MCF 10A (cell line): ENCODE measurements around the gene MRPL20. TPM values are rescaled to one million over a fixed set of nuclear protein-coding genes. Genes with fewer than 3 reads are reported as not detected.
A peak's percentile ranks its signal among the peaks of the same experiment; 100 is the strongest.
"Not testable (repeated sequence)": the region's sequence is repeated elsewhere in the genome, so short reads cannot be mapped to it uniquely, and the experiment has no call there.

Experiments
- BruUV-seq: library from RNA; stranded (reverse); fragments of 400-500 nt; replicated peaks from 2 replicates; lab custom pipeline; 2021; lab: Mats Ljungman, UMichigan
- CTCF ChIA-PET: fragments of 300-600 bp; sonication (Branson Sonifier 250); formaldehyde crosslinking; extraction: SDS; loops from one replicate; lab custom pipeline; 2021; ENCODE audit warnings: antibody characterized with exemption, inconsistent platforms; lab: Yijun Ruan, JAX
- POLR2A ChIA-PET: fragments of 300-600, 350-650 bp; sonication (Branson Sonifier 250); formaldehyde crosslinking; extraction: SDS; loops from one replicate; lab custom pipeline; 2020; ENCODE audit warnings: antibody characterized with exemption, inconsistent platforms; lab: Yijun Ruan, JAX
- DNase-seq: peaks from one replicate; pipeline ENCODE4 v3.0.0-alpha.2; 2018; ENCODE audit not compliant: unreplicated experiment
- H3K27ac Mint-ChIP-seq: one replicate; pipeline ENCODE4 v1.8.0; 2022; ENCODE audit warnings: mild to moderate bottlenecking, low read depth, mixed read lengths; ENCODE audit not compliant: unreplicated experiment
- H3K27me3 Mint-ChIP-seq: one replicate; pipeline ENCODE4 v1.8.0; 2022; ENCODE audit warnings: mixed read lengths; ENCODE audit not compliant: insufficient read depth, unreplicated experiment
- H3K36me3 Mint-ChIP-seq: one replicate; pipeline ENCODE4 v1.8.0; 2022; ENCODE audit warnings: mild to moderate bottlenecking, moderate library complexity, mixed read lengths; ENCODE audit not compliant: insufficient read depth, unreplicated experiment
- H3K4me1 Mint-ChIP-seq: one replicate; pipeline ENCODE4 v1.8.0; 2022; ENCODE audit warnings: mixed read lengths; ENCODE audit not compliant: insufficient read depth, unreplicated experiment
- H3K4me3 Mint-ChIP-seq: one replicate; pipeline ENCODE4 v1.8.0; 2022; ENCODE audit warnings: mild to moderate bottlenecking, moderate library complexity, mixed read lengths; ENCODE audit not compliant: unreplicated experiment
- H3K9me3 Mint-ChIP-seq: one replicate; pipeline ENCODE4 v1.8.0; 2022; ENCODE audit warnings: mixed read lengths; ENCODE audit not compliant: unreplicated experiment
- CTCF ChIP-seq: fragments of 200-600 bp; IDR thresholded peaks from one replicate; pipeline ENCODE4 v1.8.0; 2022; ENCODE audit warnings: antibody characterized with exemption, mild to moderate bottlenecking; ENCODE audit not compliant: unreplicated experiment
- intact Hi-C: fragments of 100-400 bp; cut with micrococcal nuclease; formaldehyde crosslinking; loops from 2 replicates; pipeline ENCODE4 v1.14.1; 2022
- total RNA-seq: library from RNA; stranded (reverse); gene quantifications from 2 replicates; pipeline ENCODE4 v1.2.3, GENCODE V29; 2022

MRPL20 gene
- total RNA-seq, 1 experiment from 2014 or later: 137 TPM

- no peak for DNase-seq
- intact Hi-C loops: no loop called here
- H3K36me3 Mint-ChIP-seq: peaks cover 33% of the 10 kb centered on the region
- ChIA-PET POLR2A (no interaction called here), CTCF (no interaction called here)
- no peak for TF ChIP-seq CTCF
- no peak overlapping the region for H3K4me3 Mint-ChIP-seq
- H3K4me1 Mint-ChIP-seq: no peaks in the 10 kb centered on the region
- H3K27me3 Mint-ChIP-seq: no peaks in the 10 kb centered on the region
- H3K27ac Mint-ChIP-seq: no peak overlapping the region
- peaks cover 7% of the 10 kb centered on the region for H3K9me3 Mint-ChIP-seq
- no TSS peak for BruUV-seq
Measured at GRCh38 chr1:1411626-1412025, 4.5 kb upstream of the MRPL20 start.

- H3K36me3 Mint-ChIP-seq: peaks cover 46% of the 10 kb centered on the region
- H3K27me3 Mint-ChIP-seq, BruUV-seq, H3K4me3 Mint-ChIP-seq, intact Hi-C loops, H3K27ac Mint-ChIP-seq, H3K9me3 Mint-ChIP-seq, CTCF ChIA-PET, H3K4me1 Mint-ChIP-seq, DNase-seq: not testable (repeated sequence)
- POLR2A ChIA-PET: interaction anchor here (0.6 kb wide), 1 partner anchor 101 kb away, joined by 3 read pairs; no protein-coding TSS in a partner anchor
Measured at GRCh38 chr1:1410238-1410637, 3.1 kb upstream of the MRPL20 start.

DNA sequence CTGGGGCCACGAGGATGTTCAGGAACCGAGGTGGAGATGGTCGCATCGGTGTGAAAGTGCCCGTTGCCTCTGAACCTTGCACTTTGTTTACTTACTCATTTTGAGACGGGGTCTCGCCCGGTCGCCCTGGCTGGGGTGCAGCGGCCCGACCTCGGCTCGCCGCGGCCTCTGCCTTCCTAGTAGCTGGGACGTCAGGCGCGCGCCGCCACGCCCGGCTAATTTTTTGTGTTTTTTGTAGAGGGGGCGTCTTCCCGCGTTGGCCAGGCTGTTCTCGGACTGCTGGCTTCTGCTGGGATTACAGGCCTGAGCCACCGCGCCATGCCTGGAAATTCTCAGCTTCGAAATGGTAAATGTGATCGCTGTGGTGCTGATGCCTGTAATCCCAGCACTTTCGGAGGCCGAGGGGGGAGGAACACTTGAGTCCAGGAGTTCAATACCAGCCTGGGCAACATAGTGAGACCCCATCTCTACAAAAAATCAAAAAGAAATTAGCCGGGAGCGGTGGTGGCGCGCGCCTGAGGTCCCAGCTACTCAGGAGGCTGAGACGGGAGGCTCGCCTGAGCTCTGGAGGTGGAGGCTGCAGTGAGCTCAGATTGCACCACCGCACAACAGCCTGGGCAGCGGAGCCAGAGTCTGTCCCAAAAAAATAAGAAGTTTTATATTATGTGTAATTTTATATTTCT, 684 bp upstream of the MRPL20 start:
- ChIA-PET CTCF (interaction anchor here (0.6 to 1.2 kb wide), 2 partner anchors 36 to 93 kb away, joined by 3 to 5 read pairs; no protein-coding TSS in a partner anchor), POLR2A (interaction anchor here (0.7 to 3.4 kb wide), 13 partner anchors 8 to 395 kb away, joined by 3 to 40 read pairs (median 5); partner anchors contain the start of genes ANKRD65, AURKAIP1, CCNL2 and ISG15)
- Mint-ChIP-seq H3K4me1 (peaks cover 7% of the 10 kb centered on the region), H3K36me3 (peaks cover 70% of the 10 kb centered on the region), H3K4me3 (peak overlapping the region; percentile 83), H3K9me3 (peaks cover 5% of the 10 kb centered on the region), H3K27ac (peak overlapping the region; percentile 94), H3K27me3 (no peaks in the 10 kb centered on the region)
- BruUV-seq: no TSS peak
- TF ChIP-seq CTCF: no peak
- no peak for DNase-seq
- intact Hi-C loops: loop anchor here (10.0 kb wide), 1 partner anchor 97 kb away; no protein-coding TSS in a partner anchor

GRCh38 chr1:1406101-1406820, 832 bp downstream of the MRPL20 start:
- CTCF ChIA-PET: interaction anchor here (0.7 to 1.3 kb wide), 3 partner anchors 34 to 468 kb away, joined by 4 read pairs; no protein-coding TSS in a partner anchor

More at GRCh38 chr1:1406101-1406820, 832 bp downstream of the MRPL20 start:
- TF ChIP-seq CTCF: no peak
- no peaks in the 10 kb centered on the region for H3K27me3 Mint-ChIP-seq
- peaks cover 13% of the 10 kb centered on the region for H3K4me1 Mint-ChIP-seq
- intact Hi-C loops: loop anchor here (10.0 kb wide), 1 partner anchor 99 kb away; no protein-coding TSS in a partner anchor
- no peak for DNase-seq
- no peaks in the 10 kb centered on the region for H3K9me3 Mint-ChIP-seq
- H3K4me3 Mint-ChIP-seq: peak overlapping the region; percentile 83
- POLR2A ChIA-PET: interaction anchor here (0.7 to 3.4 kb wide), 8 partner anchors 7 to 393 kb away, joined by 3 to 40 read pairs (median 7); partner anchors contain the start of genes ANKRD65, AURKAIP1, CCNL2 and ISG15
- H3K36me3 Mint-ChIP-seq: peaks cover 83% of the 10 kb centered on the region
- BruUV-seq: no TSS peak
- H3K27ac Mint-ChIP-seq: peak overlapping the region; percentile 94
